Activated CD4-positive, alpha-beta T cell treated with anti-CD3 and anti-CD28 coated beads for 1 hour (primary cell): ENCODE results near the gene FAM161A.
"Not testable (repeated sequence)": the region's sequence is repeated elsewhere in the genome, so short reads cannot be mapped to it uniquely, and the experiment has no call there.

ENCODE experiments used
- DNase-seq: peaks from one replicate; pipeline ENCODE4 v3.0.0-alpha.2; 2020

Gene FAM161A, protein sequence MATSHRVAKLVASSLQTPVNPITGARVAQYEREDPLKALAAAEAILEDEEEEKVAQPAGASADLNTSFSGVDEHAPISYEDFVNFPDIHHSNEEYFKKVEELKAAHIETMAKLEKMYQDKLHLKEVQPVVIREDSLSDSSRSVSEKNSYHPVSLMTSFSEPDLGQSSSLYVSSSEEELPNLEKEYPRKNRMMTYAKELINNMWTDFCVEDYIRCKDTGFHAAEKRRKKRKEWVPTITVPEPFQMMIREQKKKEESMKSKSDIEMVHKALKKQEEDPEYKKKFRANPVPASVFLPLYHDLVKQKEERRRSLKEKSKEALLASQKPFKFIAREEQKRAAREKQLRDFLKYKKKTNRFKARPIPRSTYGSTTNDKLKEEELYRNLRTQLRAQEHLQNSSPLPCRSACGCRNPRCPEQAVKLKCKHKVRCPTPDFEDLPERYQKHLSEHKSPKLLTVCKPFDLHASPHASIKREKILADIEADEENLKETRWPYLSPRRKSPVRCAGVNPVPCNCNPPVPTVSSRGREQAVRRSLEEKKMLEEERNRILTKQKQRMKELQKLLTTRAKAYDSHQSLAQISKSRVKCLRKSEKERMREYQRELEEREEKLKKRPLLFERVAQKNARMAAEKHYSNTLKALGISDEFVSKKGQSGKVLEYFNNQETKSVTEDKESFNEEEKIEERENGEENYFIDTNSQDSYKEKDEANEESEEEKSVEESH

GRCh38 chr2:61853847-61854563, at the start of gene FAM161A:
FAM161A (minus strand) TSS chr2:61854060; CDS start chr2:61854041, 19 bp downstream.
- DNase-seq: peak; percentile 56

DNA sequence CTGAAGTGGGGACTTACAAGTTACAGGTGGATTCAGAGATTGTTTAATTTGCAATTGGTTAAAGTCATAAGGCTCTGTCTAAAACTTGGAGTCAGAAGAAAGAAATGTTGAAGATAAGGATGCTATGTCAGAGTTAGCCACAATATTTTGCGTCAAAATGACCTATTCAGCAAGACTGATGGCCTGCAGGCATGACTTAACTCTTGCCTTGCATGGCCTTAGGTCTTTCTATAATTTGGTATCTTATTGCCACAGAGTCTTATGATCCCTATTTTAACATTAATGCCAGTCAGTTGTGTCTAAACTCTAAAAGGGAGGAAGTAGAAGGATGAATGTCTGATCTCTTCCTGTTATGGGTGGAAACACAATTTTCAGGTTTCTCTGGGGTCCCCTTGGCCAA, 46.4 kb upstream of the FAM161A start:
- DNase-seq: no peak

- no peak for DNase-seq
These were observed 45.0 kb upstream of the FAM161A start for GRCh38 chr2:61898810-61899209.

DNA sequence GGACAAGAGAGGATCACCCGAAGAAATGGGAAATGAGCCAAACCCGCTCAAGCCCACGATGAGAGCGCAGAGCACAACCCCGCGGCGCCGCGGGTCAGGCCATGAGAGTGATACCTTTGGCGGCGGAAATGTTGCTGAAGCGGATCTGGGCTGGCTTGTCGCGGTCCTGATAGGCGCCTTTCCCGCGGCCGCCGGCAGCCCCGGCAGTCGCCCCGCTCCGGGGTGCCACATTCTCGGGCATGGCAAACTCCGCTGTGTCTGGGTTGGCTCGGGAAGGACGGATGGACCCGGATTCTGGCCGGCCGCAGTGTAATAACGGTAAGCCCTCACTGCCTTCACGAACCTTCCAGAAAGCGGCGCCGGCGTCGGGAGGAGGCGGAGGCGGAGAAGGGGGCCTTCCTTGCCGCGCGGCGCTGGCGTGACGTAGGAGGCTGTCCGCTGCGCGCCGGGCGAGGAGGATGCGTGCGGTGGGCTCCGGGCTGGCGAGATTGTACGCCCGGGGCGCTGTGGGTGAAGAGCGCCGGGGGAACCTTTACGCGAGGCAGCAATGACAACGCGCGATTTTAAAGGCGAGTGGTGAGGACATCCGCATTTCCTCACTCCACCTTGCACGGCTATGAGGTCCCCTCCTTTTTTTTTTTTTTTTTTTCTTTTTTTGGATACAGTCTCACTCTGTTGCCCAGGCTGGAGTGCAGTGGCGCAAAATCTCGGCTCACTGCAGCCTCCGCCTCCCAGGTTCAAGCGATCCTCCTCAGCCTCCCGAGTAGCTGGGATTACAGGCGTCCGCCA, 34.6 kb upstream of the FAM161A start, which contains the start of gene CCT4:
Gene CCT4, minus strand, starts transcription at position 390 of the 789 bp plus-strand sequence. Its CDS starts 149 bp downstream, at position 241.
- peak; percentile 90 for DNase-seq

- DNase-seq: no peak
These were observed 33.9 kb upstream of the FAM161A start for GRCh38 chr2:61887717-61888266.

GRCh38 chr2:61885896-61886603, 32.2 kb upstream of the FAM161A start:
- no peak for DNase-seq

GRCh38 chr2:61882850-61883249, 29.0 kb upstream of the FAM161A start:
- no peak for DNase-seq

- DNase-seq: not testable (repeated sequence)
These were observed 25.5 kb upstream of the FAM161A start for GRCh38 chr2:61879351-61879750.

- no peak for DNase-seq
These were observed 24.9 kb upstream of the FAM161A start for GRCh38 chr2:61878761-61879160.

DNA sequence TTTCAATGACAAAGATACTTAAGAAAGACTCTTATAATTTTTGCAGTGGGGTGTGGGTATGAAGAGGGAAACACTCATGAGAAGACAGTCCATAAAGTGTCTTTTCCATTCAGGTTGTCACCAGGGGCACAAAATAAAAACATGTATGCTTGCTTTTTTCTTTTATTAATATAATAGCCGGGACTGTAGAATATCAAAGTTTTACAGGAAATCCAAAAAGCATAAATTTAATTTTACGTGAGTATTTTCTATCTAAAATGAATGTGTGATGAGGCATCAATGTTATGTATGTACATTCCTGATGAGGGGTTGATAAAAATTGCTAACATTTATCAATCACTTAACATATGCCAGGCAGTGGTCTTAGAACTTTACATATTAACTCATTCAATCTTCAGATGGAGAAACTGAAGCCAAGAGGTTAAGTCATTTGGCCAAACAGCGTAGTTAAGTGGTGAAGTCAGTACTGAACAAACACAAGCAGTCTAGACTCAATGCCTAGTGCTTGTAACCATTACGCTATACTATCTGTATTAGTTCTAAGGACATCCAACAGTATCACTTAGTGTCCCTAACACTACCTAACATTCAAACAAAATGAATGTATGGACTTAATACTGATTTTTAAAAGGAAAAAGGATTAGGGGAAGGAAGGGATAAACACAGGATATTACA, 23.8 kb upstream of the FAM161A start:
- DNase-seq: no peak

GRCh38 chr2:61876400-61876799, 22.5 kb upstream of the FAM161A start:
- DNase-seq: no peak

DNA sequence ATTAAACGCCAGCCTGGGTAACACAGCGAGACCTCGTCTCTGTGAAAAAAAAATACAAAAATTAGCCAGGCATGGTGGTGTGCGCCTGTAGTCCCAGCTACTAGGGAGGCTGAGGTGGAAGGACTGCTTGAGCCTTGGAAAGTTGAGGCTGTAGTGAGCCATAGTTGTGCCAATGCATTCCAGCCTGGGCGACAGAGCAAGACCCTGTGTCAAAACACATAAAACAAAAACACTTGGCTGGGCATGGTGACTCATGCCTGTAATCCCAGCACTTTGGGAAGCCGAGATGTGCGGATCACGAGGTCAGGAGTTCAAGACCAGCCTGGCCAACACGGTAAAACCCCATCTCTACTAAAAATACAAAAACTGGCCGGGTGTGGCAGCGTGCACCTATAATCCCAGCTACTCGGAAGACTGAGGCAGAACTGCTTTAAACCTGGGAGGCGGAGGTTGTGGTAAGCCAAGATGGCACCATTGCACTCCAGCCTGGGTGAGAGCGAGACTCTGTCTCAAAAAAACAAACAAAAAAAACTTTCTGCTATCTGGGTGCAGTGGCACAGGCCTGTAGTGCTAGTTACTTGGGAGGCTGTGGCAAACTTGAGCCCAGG, 12.7 kb upstream of the FAM161A start:
- DNase-seq: not testable (repeated sequence)

DNA sequence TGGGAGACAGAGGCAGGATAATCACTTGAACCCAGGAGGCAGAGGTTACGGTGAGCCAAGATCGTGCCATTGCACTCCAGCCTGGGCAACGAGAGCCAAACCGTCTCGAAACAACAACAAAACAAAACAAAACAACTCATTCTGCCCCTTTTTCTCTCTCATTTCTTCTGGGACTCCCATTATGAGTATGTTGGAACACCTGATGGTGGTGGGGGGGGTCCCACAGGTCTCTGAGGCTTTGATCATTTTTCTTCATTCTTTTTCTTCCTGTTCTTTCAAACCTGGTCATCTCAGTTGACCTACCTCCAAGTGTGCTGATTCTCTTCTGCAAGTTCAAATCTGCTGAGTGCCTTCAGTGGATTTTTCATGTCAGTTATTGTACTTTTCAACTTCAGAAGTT, 8.2 kb upstream of the FAM161A start:
- no peak for DNase-seq

- DNase-seq: no peak
These were observed 3.4 kb upstream of the FAM161A start for GRCh38 chr2:61857224-61857623.

- DNase-seq: no peak
These were observed 1.4 kb upstream of the FAM161A start for GRCh38 chr2:61855318-61855613.

GRCh38 chr2:61854564-61855317, 881 bp upstream of the FAM161A start:
- peak; percentile 79 for DNase-seq

GRCh38 chr2:61853086-61853846, 594 bp downstream of the FAM161A start:
- DNase-seq: no peak

GRCh38 chr2:61851270-61851669, 2.6 kb downstream of the FAM161A start:
- not testable (repeated sequence) for DNase-seq

DNA sequence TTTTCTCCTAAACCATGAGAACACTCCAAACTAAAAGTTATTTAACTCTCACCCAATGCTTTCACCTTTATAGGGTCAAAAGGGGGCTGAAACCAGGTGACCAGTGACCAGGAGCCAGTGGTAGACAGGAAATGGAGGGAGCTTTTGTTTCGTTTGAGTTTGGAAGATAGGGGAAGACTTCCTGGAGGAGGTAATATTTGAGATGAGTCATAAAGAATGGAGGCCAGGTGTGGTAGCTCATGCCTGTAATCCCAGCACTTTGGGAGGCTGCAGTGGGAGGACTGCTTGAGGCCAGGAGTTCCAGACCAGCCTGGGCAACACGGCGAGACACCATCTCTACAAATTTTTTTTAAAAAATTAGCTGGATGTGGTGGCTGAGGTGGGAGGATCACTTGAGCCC, 8.5 kb downstream of the FAM161A start:
- no peak for DNase-seq
